Measurements from ENCODE around the gene DHRS7B. TPM values are rescaled to one million over a fixed set of nuclear protein-coding genes. Genes with fewer than 3 reads are reported as not detected.

The DHRS7B gene
- total and polyA plus RNA-seq, 9 of the 15 experiments (the other 6 are each of a cell fraction or from before 2014, with no cell fraction given), result 8.0 to 30.7 (median 14.8) TPM

DNA sequence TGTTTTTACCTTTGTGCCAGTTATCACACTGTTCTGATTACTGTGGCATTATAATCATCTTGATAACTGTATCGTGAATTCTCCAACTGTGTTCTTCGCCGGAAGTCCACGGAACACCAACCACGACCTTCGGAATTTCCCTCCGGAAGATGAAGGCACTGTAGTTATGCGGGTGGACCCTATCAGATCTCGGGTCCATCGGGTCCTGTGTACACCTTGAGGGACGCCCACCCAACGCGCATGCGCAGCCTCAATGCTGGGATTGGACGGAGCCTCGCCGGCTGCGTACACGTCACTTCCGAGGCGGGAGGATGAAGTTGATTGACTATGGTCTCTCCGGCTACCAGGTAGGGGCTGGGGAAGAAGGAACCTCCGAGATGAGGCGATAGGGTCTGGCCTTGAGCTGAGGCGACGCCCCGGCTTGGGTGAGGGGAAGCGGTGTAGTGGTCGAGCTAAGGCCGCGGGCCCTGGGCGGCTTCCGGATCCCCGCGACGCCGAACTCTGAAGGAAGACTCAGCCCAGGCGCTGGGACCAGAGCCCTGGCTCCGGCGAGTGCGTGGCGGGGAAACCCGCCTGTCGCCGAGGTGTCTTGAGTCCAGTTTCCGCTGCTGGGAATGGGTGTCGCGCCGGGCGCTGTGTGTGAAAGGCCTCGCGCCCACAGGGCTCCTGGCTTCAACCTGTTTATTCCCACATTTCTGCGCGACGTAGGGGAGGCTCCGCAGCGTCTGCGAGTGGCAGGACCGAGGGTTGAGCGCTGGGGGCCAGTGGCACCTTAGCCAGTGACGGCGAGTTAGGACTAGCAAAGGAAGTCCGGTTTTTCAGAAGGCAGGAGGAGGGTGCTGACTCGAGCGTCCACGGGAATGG lies at the start of gene DHRS7B (continued):
- TF ChIP-seq NCOA6 (IDR thresholded peaks at IDR 0.05) (no peak), SNRNP70 (optimal IDR thresholded peaks at IDR 0.05; ENCODE audit: low read depth, low read length) (no peak), TBP (optimal IDR thresholded peaks at IDR 0.05; ENCODE audit: low read depth, low read length) (peak; percentile 88), CXXC5 (CRISPR knock-in tag; IDR thresholded peaks at IDR 0.05) (peak; percentile 49), EP400 (IDR thresholded peaks at IDR 0.05) (peak; percentile 73), ARID3A (IDR thresholded peaks at IDR 0.05; ENCODE audit: borderline replicate concordance, low read depth, low read length) (peak; percentile 26; the same call in 1 of the 2 replicates), XRCC4 (IDR thresholded peaks at IDR 0.05; ENCODE audit: extremely low read depth, insufficient read depth, insufficient read length) (no peak), HSF4 (CRISPR knock-in tag; IDR thresholded peaks at IDR 0.05; ENCODE audit: borderline replicate concordance) (no peak), PURB (CRISPR knock-in tag; IDR thresholded peaks at IDR 0.05; ENCODE audit: low read depth) (no peak), ZBTB2 (IDR thresholded peaks at IDR 0.05) (peak; percentile 98), ASH1L (IDR thresholded peaks at IDR 0.05; ENCODE audit: borderline replicate concordance, low read depth, partially characterized antibody) (no peak), PRPF4 (IDR thresholded peaks at IDR 0.05; ENCODE audit: insufficient read depth, low read depth, low read length, poor library complexity, severe bottlenecking) (no peak), ZNF561 (CRISPR knock-in tag; conservative IDR thresholded peaks at IDR 0.05) (no peak), TCF3 (CRISPR knock-in tag; IDR thresholded peaks at IDR 0.05) (0 out of 2 replicates have a peak, but pooled peaks have one; percentile 8), NFIX (CRISPR knock-in tag; IDR thresholded peaks at IDR 0.05; ENCODE audit: low read depth) (no peak), SMAD4 (CRISPR knock-in tag; conservative IDR thresholded peaks at IDR 0.05) (0 out of 2 replicates have a peak, but pooled peaks have one; percentile 37), ZNF57 (CRISPR knock-in tag; IDR thresholded peaks at IDR 0.05) (no peak), NFIC (IDR thresholded peaks at IDR 0.05) (no peak), PHF21A (IDR thresholded peaks at IDR 0.05; ENCODE audit: borderline replicate concordance, low read depth) (0 out of 2 replicates have a peak, but pooled peaks have one; percentile 27), RBM39 (optimal IDR thresholded peaks at IDR 0.05; ENCODE audit: low read depth, low read length) (no peak), RBBP5 (IDR thresholded peaks at IDR 0.05; ENCODE audit: borderline replicate concordance, insufficient read depth, low read length, poor library complexity, severe bottlenecking) (peak; percentile 75), TBL1XR1 (IDR thresholded peaks at IDR 0.05; ENCODE audit: low read length in 2 of 2) (no peak), NCOA1 (IDR thresholded peaks at IDR 0.05; ENCODE audit: low read depth) (0 out of 2 replicates have a peak, but pooled peaks have one; percentile 18), ZZZ3 (IDR thresholded peaks at IDR 0.05) (no peak), ZNF76 (CRISPR knock-in tag; IDR thresholded peaks at IDR 0.05; ENCODE audit: borderline replicate concordance) (no peak)
